ENCODE data around the gene FAM3D. TPM values are rescaled to one million over a fixed set of nuclear protein-coding genes. Genes with fewer than 3 reads are reported as not detected.

Gene FAM3D
- total RNA-seq, 1 donor from 2014 or later = not detected

GRCh38 chr3:58588030-58588614 lies 78.5 kb downstream of the FAM3D start:
- POLR2A ChIA-PET = no interaction called here
- intact Hi-C loops (cut with micrococcal nuclease) = no loop called here
- Mint-ChIP-seq H3K4me3 (no peak overlapping the region), H3K27ac (no peak overlapping the region), H3K9me3 (peaks cover 2% of the 10 kb centered on the region), H3K27me3 (peaks cover 43% of the 10 kb centered on the region), H3K4me1 (peaks cover 23% of the 10 kb centered on the region), H3K36me3 (ENCODE audit: low read depth) (no peaks in the 10 kb centered on the region)
- TF ChIP-seq CTCF (IDR thresholded peaks at IDR 0.05) = no peak
- DNase-seq (no peak), ATAC-seq (ENCODE audit: low read depth) (no peak)
- CTCF ChIA-PET = interaction anchor here (0.9 kb wide), 1 partner anchor 10 kb away, joined by 3 read pairs; no protein-coding TSS in a partner anchor

DNA sequence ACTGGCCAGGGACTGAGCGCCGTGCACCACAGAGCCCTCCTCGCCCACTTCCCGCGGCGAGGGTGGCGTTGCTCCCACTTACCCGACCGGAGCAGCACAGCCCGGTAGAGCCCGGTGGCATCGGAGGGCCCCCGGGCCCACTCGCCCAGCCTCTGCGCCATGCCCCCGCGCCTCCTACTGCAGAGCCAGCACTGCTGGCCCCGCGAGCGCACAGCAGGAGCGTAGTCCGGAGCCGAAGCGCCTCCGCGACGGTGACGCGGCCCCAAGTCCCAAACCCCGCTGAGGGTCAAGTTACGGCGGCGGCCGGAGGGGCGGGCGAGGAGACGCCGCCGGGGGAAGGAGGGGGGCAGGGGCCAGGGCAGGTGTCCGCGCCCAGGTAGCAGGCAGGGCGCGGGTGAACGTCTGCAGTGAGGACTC lies 79.8 kb downstream of the FAM3D start:
- Mint-ChIP-seq H3K4me3 (no peak overlapping the region), H3K27ac (no peak overlapping the region), H3K36me3 (ENCODE audit: low read depth) (no peaks in the 10 kb centered on the region), H3K9me3 (peaks cover 2% of the 10 kb centered on the region), H3K4me1 (peaks cover 23% of the 10 kb centered on the region), H3K27me3 (peaks cover 43% of the 10 kb centered on the region)
- ChIA-PET CTCF (no interaction called here), POLR2A (no interaction called here)
- ATAC-seq (ENCODE audit: low read depth) = no peak
- no peak for TF ChIP-seq CTCF (IDR thresholded peaks at IDR 0.05)
- intact Hi-C loops (cut with micrococcal nuclease) = no loop called here
- no peak for DNase-seq

GRCh38 chr3:58585994-58586393 lies 80.6 kb downstream of the FAM3D start:
- Mint-ChIP-seq H3K9me3 (peaks cover 2% of the 10 kb centered on the region), H3K36me3 (ENCODE audit: low read depth) (no peaks in the 10 kb centered on the region), H3K4me1 (peaks cover 26% of the 10 kb centered on the region), H3K27me3 (peaks cover 45% of the 10 kb centered on the region), H3K27ac (no peak overlapping the region), H3K4me3 (peak overlapping the region; percentile 86)
- DNase-seq = no peak
- ATAC-seq (ENCODE audit: low read depth) = peak; percentile 18
- TF ChIP-seq CTCF (IDR thresholded peaks at IDR 0.05) = no peak
- intact Hi-C loops (cut with micrococcal nuclease) = no loop called here
- ChIA-PET POLR2A (no interaction called here), CTCF (interaction anchor here (1.0 to 1.2 kb wide), 2 partner anchors 18 to 44 kb away, joined by 3 read pairs; no protein-coding TSS in a partner anchor)

DNA sequence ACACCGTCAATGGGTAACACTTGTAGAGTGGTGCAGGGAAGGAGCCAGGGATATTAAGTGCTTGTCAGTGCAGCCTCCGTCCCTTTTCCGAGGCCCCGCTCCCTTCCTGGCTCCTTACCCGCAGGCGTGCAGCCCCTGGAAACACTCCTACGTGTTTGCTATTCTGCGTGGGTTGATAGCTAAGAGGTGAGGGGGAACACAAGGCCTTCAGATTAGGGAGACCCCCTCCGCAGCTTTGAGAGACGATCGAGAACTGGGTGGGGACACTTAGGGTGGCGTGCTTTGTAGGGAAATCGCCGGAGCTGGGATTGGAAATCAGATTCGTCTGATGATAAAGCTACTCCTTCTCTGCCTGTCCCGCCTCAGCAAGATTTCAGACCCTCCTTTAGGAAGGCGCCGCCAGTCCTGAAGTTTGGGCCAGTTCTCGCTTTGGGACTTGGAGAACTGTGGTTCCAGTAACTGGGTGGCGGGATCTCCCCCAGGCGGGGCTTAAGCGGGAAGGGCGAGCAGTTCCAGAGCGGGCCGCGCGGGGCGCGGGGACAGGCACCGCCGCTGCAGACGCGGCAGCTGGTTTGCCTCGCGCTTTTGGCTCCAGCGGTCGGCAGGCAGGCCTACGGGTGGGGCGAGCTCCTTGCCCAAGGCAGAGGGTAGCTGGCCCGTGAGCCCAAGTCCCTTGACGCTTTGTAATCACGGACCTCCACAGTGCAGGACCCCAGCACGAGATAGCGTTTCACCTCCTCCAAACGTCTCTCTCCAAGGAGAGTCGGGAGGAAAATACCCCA lies 81.4 kb downstream of the FAM3D start:
- peak overlapping the region; percentile 86 for H3K4me3 Mint-ChIP-seq
- no peak overlapping the region for H3K27ac Mint-ChIP-seq
- ChIA-PET CTCF (interaction anchor here (1.0 to 1.2 kb wide), 2 partner anchors 17 to 45 kb away, joined by 3 read pairs; no protein-coding TSS in a partner anchor), POLR2A (no interaction called here)
- peak; percentile 96 for ATAC-seq (ENCODE audit: low read depth)
- peaks cover 2% of the 10 kb centered on the region for H3K9me3 Mint-ChIP-seq
- no peak for TF ChIP-seq CTCF (IDR thresholded peaks at IDR 0.05)
- H3K4me1 Mint-ChIP-seq = peaks cover 26% of the 10 kb centered on the region
- DNase-seq = peak; percentile 44
- no peaks in the 10 kb centered on the region for H3K36me3 Mint-ChIP-seq (ENCODE audit: low read depth)
- intact Hi-C loops (cut with micrococcal nuclease) = no loop called here
- peaks cover 44% of the 10 kb centered on the region for H3K27me3 Mint-ChIP-seq

- peaks cover 42% of the 10 kb centered on the region for H3K27me3 Mint-ChIP-seq
- DNase-seq = no peak
- H3K27ac Mint-ChIP-seq = no peak overlapping the region
- ChIA-PET POLR2A (no interaction called here), CTCF (interaction anchor here (1.2 kb wide), 1 partner anchor 45 kb away, joined by 3 read pairs; no protein-coding TSS in a partner anchor)
- no peak for TF ChIP-seq CTCF (IDR thresholded peaks at IDR 0.05)
- no peak for ATAC-seq (ENCODE audit: low read depth)
- intact Hi-C loops (cut with micrococcal nuclease) = no loop called here
- peaks cover 2% of the 10 kb centered on the region for H3K9me3 Mint-ChIP-seq
- peak overlapping the region; percentile 86 for H3K4me3 Mint-ChIP-seq
- no peaks in the 10 kb centered on the region for H3K36me3 Mint-ChIP-seq (ENCODE audit: low read depth)
- peaks cover 26% of the 10 kb centered on the region for H3K4me1 Mint-ChIP-seq
Observed at GRCh38 chr3:58584690-58585004, 81.9 kb downstream of the FAM3D start.
